Middle frontal gyrus (tissue), 1 donor: ENCODE data around the gene FANCC.

Experiments used
- DNase-seq: peaks from one replicate; pipeline ENCODE4 v3.0.0-alpha.2; 2015; ENCODE audit warnings: low spot score; ENCODE audit errors: extremely low spot score

FANCC gene

DNA sequence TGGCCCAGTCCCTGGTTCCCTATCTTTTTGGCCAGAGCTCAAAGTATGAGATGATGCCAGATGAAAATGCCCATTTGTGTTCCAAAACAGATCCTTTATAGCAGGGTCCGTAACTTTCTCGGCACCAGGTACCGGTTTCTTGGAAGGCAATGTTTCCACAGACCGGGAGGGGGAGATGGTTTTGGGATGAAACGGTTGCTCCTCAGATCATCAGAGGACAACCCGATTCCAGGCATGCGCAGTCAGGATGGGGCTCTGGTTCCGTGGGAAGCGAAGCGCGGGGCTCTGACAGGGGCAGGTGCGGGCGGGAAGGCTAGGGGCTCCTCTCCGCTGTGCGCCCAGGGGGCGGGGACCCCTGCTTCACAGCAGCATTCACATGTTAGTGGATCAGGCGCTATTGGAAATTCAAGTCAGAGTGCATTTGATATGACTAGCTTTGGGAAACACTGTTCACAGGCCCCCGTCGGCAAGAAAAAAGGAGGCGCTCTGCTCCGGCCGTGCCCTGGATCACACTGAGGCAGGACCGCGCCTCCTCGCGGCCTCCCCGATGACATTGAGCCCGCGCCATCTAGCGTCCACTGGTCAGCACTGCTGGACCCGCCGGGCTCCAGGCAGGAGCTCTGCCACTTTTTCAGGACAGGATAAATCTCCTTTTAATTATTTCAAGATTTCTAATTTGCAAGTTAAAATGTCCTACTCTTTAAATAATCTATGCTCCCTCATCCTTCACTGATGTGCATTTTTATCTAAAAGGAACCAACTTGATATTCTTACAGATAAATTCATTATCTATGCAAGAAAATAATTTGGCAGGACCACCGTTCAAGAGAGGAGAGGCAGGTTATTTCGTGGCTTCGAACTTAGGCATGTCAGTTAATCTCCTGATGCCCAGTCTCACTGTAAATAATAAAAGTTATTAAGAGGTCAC is 190.0 kb downstream of the FANCC start:
- DNase-seq, result peak; percentile 82

DNA sequence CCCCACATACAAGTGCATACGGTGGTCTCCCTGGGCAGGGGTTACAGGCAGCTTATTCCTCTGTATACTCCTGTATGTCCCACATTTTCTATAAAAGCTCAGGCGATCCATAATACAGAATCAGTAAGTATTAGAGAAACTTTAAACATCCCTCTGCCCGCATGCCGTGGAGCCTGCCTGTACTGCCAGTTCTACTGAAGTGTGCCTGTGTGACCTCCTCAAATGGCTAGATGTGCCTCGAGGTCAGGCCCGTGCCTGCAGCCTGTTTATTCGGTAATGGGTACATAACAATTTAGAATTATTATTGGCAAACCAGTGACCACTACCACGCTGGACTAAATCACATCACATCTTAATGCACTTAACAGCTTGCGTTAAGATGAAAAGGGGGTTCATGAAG is 190.8 kb downstream of the FANCC start:
- no peak for DNase-seq

DNA sequence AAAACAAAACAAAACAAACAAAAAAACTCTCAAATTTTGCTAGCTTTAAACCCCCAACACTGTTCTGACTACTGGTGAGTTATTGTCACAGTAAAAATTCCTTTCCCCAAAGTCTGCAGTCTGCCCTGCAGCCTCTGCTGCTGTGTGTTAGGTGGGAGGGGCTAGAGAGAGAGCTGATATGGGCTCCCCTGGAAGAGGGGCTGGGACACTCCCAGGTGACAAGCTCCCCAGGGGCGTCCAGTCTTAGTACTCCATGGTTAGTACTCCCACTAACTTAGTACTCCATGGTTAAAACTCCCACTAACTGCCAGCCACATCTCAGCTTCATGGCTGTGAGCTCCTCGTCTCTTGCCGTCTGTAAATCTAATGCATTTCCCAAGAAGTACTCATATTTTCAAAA is 191.9 kb downstream of the FANCC start:
- no peak for DNase-seq

DNA sequence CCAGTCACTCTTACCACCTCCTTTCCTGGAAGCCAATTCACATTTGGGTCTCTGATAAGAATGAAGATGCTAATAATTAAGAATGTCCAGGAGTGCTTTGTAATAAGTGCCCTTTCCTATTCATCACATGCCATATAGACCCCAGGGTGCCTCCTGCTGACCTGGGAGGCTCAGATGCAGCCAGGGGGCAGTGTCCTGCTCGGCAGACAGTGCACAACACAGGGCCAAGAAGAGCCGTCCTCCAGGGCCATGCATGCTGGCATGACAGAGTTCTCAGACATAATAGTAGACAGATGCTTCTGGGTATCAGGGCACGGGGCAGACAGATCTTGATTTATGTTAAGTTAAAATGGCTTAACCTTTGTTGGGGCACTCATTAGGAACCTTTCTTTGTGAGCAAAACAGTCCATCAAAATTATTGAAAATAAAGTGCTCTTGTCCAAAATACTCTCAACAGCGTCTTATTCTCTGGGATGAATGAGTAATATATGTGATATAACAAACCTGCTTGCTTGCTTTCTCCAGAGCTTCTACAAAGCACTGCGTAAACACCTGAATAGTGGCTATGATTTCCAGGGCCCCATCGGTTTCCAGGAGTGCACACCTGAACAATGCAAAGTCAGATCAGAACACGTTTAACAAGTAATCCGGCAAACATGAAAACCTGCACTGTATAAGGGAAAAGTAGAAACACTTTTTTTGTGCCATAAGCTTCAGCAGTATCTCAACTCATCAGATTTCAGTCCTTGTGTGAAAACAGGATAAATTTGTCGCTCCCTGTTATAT is 192.7 kb downstream of the FANCC start:
- no peak for DNase-seq

DNA sequence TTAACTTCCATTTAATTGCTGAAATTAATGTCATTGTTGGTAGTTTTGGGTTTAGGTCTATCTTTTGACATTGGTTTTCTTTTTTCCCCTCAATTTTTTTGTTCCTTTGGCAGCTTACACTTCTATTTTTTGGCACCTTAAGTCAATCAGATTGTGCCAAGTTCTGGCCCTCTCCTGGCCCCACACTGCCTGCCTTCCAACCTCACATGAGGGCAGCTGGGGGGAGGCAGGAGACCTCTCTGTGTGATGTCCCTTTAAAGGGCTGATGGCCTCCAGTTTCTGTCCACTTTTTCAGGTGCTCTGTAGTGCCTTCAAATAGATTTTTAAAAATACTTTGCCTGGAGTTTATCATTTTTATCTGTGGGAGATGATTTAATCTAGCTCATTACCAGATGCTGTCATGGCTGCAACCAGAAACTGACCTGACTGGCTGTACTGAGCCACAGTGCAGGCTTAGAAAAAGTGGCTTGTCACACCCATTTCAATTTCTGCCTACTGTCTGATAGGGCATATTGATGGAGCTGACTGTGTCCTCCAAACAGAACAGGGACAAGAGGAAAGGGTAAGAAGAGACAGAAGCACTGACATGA is 196.6 kb downstream of the FANCC start:
- no peak for DNase-seq

DNA sequence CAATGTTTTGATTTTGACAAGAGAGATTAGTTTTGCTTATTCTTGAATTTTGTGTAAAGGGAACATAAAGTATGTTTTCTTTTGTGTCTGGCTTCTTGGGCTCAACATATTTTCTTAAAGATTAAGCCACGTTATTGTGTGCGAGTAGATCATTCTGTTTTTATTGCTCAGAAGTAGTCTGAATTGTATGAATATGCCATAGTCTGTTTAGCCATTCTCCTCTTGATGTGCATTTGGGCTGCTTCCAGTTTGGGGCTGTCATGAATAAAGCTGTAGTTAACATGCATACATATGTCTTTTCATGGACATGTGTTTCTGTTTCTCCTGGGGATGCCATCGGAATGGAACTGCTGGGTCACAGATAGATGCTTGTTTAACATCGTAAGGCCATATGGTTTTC is 198.9 kb downstream of the FANCC start:
- DNase-seq, result no peak

DNA sequence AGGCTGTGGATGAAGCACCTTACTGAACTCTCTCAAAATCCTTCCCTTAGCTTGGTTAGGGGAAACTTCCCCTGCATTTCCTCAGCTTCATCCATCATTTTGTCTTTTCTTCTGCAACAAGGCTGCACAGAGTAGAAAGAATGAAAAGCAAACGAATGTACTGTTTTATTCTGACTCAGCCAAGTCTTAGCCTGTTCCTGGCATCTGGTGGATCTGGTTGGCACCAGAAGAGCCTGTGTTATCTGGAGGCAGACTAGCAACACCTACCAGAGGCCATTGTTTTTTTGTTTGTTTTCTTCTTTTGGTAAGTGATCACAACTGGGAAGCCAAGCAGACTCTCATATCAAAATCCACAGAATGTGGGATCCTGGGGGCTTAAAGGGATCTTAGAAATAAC is 200.7 kb downstream of the FANCC start:
- DNase-seq, result no peak

DNA sequence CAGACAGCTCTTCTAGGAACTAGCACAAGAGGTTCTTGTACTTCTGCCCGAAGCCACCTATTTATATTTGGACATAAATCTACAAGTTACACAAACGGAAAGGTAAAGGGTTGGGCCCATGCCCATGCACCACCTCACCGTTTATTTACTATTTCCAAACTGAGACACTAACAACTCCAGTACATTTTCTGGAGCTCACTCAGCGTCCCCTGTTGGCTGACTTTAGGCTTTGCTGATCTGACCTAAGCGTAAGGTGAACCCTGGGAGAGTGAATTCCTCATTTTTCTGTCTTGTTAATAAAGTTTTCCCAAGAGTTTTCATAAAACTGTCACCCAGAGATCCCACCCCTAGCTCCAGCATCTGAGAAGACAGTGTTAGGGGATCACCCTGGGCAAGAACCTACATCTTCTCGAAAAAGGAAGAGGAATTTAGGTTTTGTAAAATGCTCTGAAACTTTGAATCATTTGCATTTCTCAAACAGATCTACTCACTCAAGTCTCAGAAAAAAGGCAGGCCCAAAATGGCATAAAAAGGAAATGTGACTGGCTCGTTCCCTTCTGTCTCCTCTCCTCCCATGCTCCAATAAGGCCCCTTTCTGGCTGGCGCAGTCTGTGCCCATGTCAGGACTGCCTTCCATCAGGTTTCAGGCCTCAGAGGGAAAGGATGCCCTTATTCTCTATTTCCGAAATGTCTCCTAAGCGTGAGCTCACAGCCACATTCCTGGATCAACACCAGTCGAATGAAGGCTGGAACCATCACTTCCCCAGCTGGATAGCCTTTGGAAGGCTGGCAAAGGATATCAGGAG is 201.3 kb downstream of the FANCC start:
- DNase-seq, result no peak

DNA sequence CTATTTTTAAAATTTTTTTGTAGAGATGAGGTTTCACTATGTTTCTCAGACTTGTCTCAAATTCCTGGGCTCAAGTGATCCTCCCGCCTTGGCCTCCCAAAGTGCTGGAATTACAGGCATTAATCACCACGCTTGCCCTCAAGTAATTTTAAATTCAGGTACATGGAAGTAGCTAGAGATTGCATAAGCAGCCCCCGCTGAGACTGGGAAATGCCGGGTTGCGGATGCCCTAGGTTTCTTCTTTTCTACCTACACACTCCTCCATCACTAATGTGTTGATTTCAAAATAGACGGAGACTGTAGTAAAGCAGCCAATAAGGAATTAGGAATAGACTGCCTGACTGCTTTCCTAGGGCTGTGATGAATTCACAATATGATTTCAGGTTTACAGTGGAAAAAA is 202.4 kb downstream of the FANCC start:
- no peak for DNase-seq

DNA sequence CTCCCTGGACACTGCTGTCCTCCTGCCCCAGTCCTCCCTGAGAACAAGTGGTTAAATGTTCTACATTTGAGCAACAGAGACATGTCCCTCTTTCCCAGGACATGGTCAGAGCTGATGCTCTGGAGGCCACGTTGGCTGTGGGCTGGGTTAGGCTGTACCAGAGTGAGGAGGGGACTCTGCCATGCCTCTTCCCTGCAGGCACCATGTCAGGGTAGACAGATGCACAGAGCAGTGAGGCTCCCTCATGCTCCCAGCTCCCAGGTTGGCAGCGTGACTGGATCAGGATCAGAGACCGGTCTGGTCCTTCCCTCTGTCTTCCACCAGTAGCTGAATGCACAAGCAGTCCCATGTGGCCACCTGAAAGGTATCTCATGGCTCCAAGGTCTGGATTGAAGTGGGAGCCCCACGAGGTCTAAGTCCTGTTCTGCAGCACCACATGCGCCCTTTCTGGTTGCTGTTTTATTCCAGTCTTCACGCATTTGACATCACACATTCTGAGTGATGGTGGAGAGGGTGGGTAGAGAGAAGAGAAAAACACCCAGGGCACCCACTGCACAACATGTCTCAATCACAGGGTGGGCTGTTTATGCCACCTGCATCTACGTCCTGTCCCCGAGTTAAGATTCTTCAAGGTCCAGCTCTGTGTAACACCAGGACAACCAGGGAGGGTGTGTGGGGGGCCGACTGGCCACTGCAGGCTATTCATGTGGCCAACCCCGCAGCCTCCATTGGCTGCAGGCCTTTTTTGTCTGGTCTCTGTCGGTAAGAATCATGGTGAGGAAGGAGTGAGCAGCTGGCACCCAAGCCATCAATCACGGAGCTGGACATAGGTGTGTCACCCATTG is 204.9 kb downstream of the FANCC start:
- no peak for DNase-seq

DNA sequence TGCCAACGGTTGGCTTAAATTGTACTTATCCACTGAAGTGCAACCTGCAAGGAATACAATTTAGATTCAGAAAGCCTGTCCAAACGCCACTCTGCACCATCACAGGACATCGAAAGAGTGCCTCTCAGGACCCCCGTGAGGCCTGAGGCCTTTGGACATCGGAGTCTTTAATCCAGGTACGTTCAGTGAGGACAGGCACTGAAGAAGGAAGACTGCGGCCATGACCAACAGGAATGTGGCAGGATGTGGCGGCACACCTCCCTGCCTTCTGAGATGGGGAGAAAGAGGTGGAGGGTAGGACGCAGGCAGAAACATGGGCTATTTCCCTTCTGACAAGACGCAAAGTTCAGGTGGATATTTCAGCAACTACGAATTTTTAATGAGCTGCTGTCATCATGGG is 205.8 kb downstream of the FANCC start:
- DNase-seq, result no peak

DNA sequence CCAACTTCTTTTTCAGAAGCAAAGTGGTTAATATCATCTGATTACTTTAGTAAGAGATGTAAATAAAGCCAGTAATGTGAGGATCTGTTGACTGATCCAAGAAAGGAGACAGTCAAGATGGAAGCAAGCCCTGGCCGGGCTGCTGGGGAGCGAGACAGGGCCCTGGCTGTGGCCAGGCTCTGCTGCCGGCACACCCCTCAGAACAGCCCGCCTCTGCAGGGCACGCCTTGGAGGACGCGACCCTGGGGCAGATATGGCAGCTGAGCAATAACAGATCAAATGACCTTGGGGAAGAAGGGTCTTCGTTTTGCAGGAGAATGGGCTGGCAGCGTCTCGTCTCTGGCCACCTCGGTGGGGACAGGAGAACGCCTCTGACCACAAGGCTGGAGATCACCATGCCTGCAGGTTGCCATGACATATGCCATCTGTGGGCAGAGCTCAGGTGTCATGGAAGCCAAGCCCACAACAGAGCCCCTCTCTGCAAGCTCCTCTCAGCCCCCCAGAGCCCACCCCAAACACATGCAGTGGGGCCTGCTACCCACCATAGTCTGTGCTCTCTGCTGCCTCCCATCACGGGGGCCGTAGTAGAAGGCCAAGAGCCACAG is 206.5 kb downstream of the FANCC start:
- DNase-seq, result no peak

DNA sequence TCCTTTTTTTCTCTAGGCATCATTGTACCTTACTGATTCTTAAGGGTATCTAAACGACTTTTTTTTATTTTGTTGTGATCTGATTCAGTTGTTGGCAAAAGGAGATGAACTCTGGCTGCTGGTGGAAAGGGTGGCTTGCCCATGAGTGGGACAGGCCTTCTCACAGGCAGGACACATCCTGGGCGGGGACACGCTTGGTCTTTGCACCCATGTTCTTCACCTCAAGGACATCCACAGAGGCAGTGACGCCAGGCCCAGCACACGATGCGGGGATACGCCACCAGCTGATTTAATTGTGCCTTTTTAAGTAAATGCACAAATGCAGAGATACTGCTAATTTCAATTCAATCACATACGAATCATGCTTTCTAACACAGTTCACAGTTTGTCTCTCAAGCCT is 208.1 kb downstream of the FANCC start:
- no peak for DNase-seq

DNA sequence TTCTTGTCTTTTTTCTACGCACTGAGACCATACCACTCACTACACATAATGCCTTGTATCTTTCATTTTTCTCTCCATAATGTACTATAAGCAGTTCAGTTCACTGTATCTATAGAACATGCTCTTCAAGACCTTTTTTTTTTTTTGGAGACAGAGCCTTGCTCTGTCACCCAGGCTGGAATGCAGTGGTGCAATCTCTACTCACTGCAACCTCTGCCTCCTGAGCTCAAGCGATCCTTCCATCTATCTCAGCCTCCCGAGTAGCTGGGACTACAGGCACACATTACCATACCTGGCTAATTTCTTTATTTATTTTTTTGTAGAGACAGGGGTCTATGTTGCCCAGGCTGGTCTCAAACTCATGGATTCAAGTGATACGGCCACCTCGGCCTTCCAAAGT is 208.7 kb downstream of the FANCC start:
- no peak for DNase-seq

DNA sequence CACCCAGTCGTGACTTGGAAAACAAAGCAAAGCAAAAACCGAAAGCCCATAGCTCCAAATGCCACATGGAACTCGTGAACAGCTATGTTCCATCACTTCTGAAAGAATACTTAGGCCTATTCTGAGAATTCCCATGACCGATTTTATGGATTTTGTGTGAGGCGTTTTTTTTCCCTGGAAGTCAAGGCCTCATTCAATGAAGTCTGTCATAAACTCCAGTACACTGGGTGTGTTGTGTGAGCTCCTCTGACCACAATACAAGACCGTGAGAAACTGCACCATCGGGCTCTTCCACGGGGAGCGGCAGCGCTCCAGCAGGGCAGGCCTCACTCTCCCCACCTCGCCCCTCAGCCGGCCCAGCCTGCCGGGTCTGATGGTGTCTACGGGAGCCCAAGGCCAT is 209.5 kb downstream of the FANCC start:
- DNase-seq, result no peak

DNA sequence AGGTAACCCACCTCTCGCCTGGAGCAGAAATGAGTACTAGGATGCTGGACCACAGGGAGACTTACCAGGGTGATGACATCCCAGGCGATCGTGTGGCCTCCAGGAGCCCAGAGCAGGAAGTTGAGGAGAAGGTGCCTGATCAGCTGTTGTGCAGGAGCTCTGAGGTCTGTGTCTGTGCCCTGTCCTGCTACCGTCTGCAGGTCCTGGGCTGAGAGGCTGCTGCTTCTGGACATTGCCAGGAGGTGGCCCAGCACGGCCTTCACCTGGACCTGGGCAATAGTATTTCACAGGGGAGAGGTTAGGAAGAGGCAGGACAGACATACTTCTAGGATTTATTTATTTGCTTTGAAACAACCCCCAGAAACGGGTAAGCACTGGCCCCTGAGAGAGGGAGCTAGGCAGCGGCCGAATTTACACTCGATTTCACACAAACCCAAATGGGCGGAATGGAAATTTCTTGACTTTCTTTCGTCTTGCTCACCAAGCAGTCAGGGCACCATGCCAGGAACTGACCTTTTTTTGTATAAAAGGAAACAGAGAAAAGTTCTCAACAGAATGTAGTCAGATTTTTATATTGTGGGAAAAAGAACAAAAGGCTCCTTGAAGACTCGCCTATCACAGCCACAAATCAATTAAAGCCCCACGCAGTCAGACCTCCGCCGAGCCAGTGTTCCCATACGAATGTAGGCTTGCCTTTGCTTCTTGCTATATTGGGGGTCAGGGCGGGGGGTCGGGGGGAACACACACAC is 210.3 kb downstream of the FANCC start:
- DNase-seq, result no peak

DNA sequence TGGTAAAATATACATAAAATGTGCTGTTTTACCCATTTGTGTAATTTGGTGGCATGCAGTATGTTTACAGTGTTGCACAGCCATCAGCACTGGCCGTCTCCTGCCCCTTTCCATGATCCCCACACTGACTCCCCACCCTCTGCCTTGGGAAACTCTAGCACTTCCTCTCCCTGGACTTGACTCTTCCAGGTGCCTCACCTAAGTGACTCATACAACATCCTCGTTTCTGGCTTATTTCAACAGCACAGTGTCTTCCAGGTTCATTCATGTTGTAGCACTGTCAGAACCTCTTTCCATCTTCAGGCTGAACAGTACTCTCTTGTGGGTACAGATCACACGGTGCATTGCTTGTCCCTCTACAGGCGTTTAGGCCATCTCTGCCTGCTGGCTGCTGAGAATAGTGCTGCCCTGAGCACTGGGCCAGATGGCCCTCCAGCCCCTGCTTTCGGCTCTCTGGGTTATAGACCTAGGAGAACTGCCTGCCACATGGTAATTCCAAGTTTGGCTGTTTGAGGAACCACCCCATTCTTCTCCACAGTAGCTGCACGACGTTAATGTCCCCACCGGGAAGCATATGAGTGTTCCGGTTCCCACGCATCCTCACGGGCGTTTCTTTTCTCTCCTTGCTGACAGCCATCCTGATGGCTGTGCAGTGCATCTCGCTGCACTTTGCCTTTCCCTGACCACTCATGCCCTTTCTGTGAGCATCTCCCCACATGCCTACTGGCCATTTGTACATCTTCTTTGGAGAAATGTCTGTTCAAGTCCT is 211.8 kb downstream of the FANCC start:
- no peak for DNase-seq

DNA sequence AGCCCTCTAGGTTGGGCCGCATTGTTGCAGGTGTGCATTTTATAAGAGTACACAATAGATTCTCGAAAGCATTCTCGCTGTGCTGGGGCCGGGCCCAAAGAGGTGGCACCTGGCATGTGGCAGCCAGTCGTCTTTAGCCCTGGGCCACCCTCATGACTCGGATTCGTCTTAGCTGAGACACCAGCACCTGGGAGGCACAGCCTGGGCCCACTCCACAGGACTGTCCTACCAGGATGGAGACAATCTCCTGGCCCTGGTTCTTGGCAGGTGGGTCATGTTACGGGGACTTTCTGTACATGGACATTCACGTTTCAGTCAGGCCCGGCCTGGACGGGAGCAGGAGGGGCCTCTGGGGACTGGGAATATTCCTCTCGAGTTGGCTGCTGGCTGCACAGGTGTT is 212.5 kb downstream of the FANCC start:
- DNase-seq, result no peak

DNA sequence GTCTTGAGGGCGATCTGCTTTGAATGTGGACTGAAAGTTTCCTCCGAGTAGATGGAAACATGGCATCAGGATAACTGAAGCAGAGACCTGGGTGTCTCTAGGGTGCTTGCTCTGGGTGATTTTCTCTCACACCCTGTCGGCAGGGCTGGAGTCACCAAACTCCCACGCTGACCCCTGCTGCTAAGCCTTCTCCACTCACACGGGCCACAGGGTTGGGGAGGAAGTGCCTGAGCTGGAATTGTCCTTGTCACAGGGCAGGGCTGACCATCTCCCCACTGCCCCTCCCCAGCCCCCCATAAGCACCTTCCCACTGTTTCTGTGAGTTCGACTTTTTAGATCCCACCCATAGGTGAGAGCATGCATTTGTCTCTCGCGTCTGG is 212.9 kb downstream of the FANCC start:
- no peak for DNase-seq
